Measurements from ENCODE around the gene LSM4. TPM values are rescaled to one million over a fixed set of nuclear protein-coding genes. Genes with fewer than 3 reads are reported as not detected.
A peak's percentile ranks its signal among the peaks of the same experiment; 100 is the strongest.

Gene LSM4
- total and polyA plus RNA-seq, 2 of the 13 experiments (the other 11 are each of a cell fraction or from before 2014, with no cell fraction given) = 65.8 to 166 TPM

DNA sequence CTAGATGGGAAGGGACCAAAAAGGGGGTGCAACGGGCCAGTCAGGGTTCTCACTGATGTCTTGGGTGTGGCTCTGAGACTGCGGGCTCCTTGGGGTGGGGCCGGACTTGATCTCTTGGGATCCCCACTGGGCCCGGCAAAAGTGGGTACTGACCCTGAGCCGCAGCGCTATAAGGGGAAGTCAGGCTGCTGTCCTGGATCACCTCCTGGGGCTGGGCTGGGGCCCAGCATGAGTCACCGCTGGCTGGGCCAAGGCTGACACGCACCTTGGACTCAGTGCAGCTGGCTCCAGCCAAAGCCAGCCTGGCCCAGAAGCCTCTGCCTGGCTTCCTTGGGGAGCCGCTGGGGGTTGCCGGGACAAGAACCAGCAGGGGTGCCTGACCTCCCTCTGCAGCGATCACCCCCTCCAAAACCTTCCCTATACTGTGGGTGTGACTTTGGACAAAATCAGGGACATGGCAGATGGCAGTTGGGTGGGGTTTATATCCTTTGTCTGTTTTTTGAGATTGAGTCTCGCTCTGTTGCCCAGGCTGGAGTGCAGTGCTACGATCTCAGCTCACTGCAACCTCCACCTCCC is 48.0 kb downstream of the LSM4 start (continued):
- TF ChIP-seq ERF (CRISPR knock-in tag; IDR thresholded peaks at IDR 0.05) (peak; percentile 46; the same call in 1 of the 2 replicates), ZNF564 (CRISPR knock-in tag; IDR thresholded peaks at IDR 0.05) (no peak), SP140L (CRISPR knock-in tag; IDR thresholded peaks at IDR 0.05; ENCODE audit: borderline replicate concordance) (no peak), TAF1 (CRISPR knock-in tag; IDR thresholded peaks at IDR 0.05) (no peak), RBFOX2 (IDR thresholded peaks at IDR 0.05; ENCODE audit: low read depth, low read length) (peak; percentile 85), ZNF782 (CRISPR knock-in tag; IDR thresholded peaks at IDR 0.05; ENCODE audit: borderline replicate concordance) (no peak), STAG1 (CRISPR knock-in tag; IDR thresholded peaks at IDR 0.05) (peak; percentile 28; the same call in 1 of the 2 replicates), HMGXB4 (CRISPR knock-in tag; IDR thresholded peaks at IDR 0.05; ENCODE audit: borderline replicate concordance in 1 of 2, low read depth in 1 of 2) (peak in 1 of 2 experiments; percentile 61; a peak in 1 of 4 replicates), POGZ (CRISPR knock-in tag; IDR thresholded peaks at IDR 0.05) (no peak), ZKSCAN8 (CRISPR knock-in tag; IDR thresholded peaks at IDR 0.05; ENCODE audit: borderline replicate concordance) (peak; percentile 51; the same call in 1 of the 2 replicates), MTA3 (CRISPR knock-in tag; IDR thresholded peaks at IDR 0.05) (no peak), ZNF768 (CRISPR knock-in tag; IDR thresholded peaks at IDR 0.05) (peak; percentile 55; the same call in 1 of the 2 replicates), ZZZ3 (CRISPR knock-in tag; IDR thresholded peaks at IDR 0.05; ENCODE audit: borderline replicate concordance) (0 out of 2 replicates have a peak, but pooled peaks have one; percentile 29), SKI (IDR thresholded peaks at IDR 0.05; ENCODE audit: partially characterized antibody) (peak; percentile 43), ZKSCAN1 (IDR thresholded peaks at IDR 0.05; ENCODE audit: low read length) (peak; percentile 21; the same call in 1 of the 2 replicates), HOXA3 (CRISPR knock-in tag; IDR thresholded peaks at IDR 0.05) (peak; percentile 69), TCF7 (IDR thresholded peaks at IDR 0.05; ENCODE audit: low read depth) (0 out of 2 replicates have a peak, but pooled peaks have one; percentile 18), HOXA7 (CRISPR knock-in tag; IDR thresholded peaks at IDR 0.05) (no peak), HES4 (CRISPR knock-in tag; IDR thresholded peaks at IDR 0.05; ENCODE audit: borderline replicate concordance) (no peak)
- TF ChIP-seq, protein P1, sequence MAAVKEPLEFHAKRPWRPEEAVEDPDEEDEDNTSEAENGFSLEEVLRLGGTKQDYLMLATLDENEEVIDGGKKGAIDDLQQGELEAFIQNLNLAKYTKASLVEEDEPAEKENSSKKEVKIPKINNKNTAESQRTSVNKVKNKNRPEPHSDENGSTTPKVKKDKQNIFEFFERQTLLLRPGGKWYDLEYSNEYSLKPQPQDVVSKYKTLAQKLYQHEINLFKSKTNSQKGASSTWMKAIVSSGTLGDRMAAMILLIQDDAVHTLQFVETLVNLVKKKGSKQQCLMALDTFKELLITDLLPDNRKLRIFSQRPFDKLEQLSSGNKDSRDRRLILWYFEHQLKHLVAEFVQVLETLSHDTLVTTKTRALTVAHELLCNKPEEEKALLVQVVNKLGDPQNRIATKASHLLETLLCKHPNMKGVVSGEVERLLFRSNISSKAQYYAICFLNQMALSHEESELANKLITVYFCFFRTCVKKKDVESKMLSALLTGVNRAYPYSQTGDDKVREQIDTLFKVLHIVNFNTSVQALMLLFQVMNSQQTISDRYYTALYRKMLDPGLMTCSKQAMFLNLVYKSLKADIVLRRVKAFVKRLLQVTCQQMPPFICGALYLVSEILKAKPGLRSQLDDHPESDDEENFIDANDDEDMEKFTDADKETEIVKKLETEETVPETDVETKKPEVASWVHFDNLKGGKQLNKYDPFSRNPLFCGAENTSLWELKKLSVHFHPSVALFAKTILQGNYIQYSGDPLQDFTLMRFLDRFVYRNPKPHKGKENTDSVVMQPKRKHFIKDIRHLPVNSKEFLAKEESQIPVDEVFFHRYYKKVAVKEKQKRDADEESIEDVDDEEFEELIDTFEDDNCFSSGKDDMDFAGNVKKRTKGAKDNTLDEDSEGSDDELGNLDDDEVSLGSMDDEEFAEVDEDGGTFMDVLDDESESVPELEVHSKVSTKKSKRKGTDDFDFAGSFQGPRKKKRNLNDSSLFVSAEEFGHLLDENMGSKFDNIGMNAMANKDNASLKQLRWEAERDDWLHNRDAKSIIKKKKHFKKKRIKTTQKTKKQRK (IDR thresholded peaks at IDR 0.05; ENCODE audit: low read length) = no peak
- TF ChIP-seq, protein P2, sequence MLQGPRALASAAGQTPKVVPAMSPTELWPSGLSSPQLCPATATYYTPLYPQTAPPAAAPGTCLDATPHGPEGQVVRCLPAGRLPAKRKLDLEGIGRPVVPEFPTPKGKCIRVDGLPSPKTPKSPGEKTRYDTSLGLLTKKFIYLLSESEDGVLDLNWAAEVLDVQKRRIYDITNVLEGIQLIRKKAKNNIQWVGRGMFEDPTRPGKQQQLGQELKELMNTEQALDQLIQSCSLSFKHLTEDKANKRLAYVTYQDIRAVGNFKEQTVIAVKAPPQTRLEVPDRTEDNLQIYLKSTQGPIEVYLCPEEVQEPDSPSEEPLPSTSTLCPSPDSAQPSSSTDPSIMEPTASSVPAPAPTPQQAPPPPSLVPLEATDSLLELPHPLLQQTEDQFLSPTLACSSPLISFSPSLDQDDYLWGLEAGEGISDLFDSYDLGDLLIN (CRISPR knock-in tag; IDR thresholded peaks at IDR 0.05; ENCODE audit: borderline replicate concordance) = no peak
